K562 (cell line): Measurements from ENCODE around the gene SGMS1. TPM values are rescaled to one million over a fixed set of nuclear protein-coding genes. Genes with fewer than 3 reads are reported as not detected.

Experiments
- ATF7 ChIP-seq: fragments of 450-650 bp; IDR thresholded peaks from 2 replicates; pipeline ENCODE4 v1.7.1; 2014; ENCODE audit warnings: mild to moderate bottlenecking, moderate library complexity
- DLX4 ChIP-seq: fragments of 250-450 bp; sonication (Bioruptor Pico); IDR thresholded peaks from 2 replicates; pipeline ENCODE4 v1.6.1; 2021; ENCODE audit warnings: mild to moderate bottlenecking
- DPF2 ChIP-seq: fragments of 450-650 bp; IDR thresholded peaks from 2 replicates; pipeline ENCODE4 v1.6.1; 2016
- E2F1 ChIP-seq: sonication (generic); formaldehyde crosslinking; IDR thresholded peaks from 2 replicates; pipeline ENCODE4 v1.8.1; 2023; ENCODE audit warnings: mild to moderate bottlenecking, missing genetic modification reagents, moderate library complexity
- E2F3 ChIP-seq: fragments of 250-450 bp; sonication (Bioruptor Pico); IDR thresholded peaks from 2 replicates; pipeline ENCODE4 v1.4.0; 2020; ENCODE audit warnings: mild to moderate bottlenecking
- ELF2 ChIP-seq: fragments of 250-450 bp; sonication (Bioruptor Pico); IDR thresholded peaks from 2 replicates; pipeline ENCODE4 v1.5.0; 2021; ENCODE audit warnings: mild to moderate bottlenecking
- EP400 ChIP-seq: fragments of 450-650 bp; IDR thresholded peaks from 2 replicates; pipeline ENCODE4 v1.6.1; 2017; ENCODE audit warnings: antibody characterized with exemption, mild to moderate bottlenecking, moderate library complexity
- GTF2B ChIP-seq: IDR thresholded peaks from 2 replicates; pipeline ENCODE4 v1.6.1; 2011; ENCODE audit not compliant: insufficient read length; ENCODE audit errors: extremely low read depth
- GTF2F1 ChIP-seq: IDR thresholded peaks from 2 replicates; pipeline ENCODE4 v1.6.1; 2011; ENCODE audit warnings: low read depth, low read length, improper control_type of control experiment
- ILK ChIP-seq: fragments of 450-650 bp; IDR thresholded peaks from 2 replicates; pipeline ENCODE4 v1.6.1; 2016; ENCODE audit warnings: missing genetic modification characterization, low read depth, mild to moderate bottlenecking, missing compliant biosample characterization, moderate library complexity, borderline replicate concordance
- KLF1 ChIP-seq: fragments of 450-650 bp; IDR thresholded peaks from 2 replicates; pipeline ENCODE4 v1.6.1; 2016; ENCODE audit warnings: missing genetic modification characterization, missing compliant biosample characterization
- MCM2 ChIP-seq: fragments of 450-650 bp; IDR thresholded peaks from 2 replicates; pipeline ENCODE4 v1.6.1; 2017; ENCODE audit warnings: low read depth, mild to moderate bottlenecking
- MYNN ChIP-seq, 2 experiments: sonication (generic); formaldehyde crosslinking in 1 of 2; IDR thresholded peaks; 2 replicates each; pipeline versions ENCODE4 v1.5.0 to v1.6.1; 2016 to 2020; ENCODE audit warnings: antibody characterized with exemption in 1 of 2, missing genetic modification reagents in 1 of 2
- NFE2 ChIP-seq: IDR thresholded peaks from 2 replicates; pipeline ENCODE4 v1.6.1; 2014; ENCODE audit warnings: antibody characterized with exemption, low read depth
- PML ChIP-seq: IDR thresholded peaks from 2 replicates; pipeline ENCODE4 v1.6.1; 2012; ENCODE audit warnings: low read length, inconsistent platforms
- SUPT5H ChIP-seq: fragments of 450-650 bp; IDR thresholded peaks from 2 replicates; pipeline ENCODE4 v1.6.1; 2016
- TCFL5 ChIP-seq: fragments of 250-450 bp; sonication (Bioruptor Pico); conservative IDR thresholded peaks from 2 replicates; pipeline ENCODE4 v1.6.1; 2021; ENCODE audit warnings: mild to moderate bottlenecking, moderate library complexity, matching md5 sums
- VEZF1 ChIP-seq: fragments of 200-800 bp; sonication (Bioruptor generic); IDR thresholded peaks from 2 replicates; pipeline ENCODE4 v1.6.1; 2017; ENCODE audit warnings: missing genetic modification characterization, missing compliant biosample characterization
- YY1 ChIP-seq, 3 experiments: IDR thresholded peaks; 2 replicates each; pipeline ENCODE4 v1.6.1; 2011; ENCODE audit warnings: low read length in 2 of 3, mild to moderate bottlenecking in 2 of 3, moderate library complexity in 2 of 3, borderline replicate concordance in 1 of 3, control low read depth in 1 of 3, low read depth in 1 of 3; ENCODE audit not compliant: insufficient read depth in 3 of 3, insufficient replicate concordance in 2 of 3, control insufficient read depth in 1 of 3, insufficient read length in 1 of 3; ENCODE audit errors: extremely low read depth in 1 of 3
- ZBTB33 ChIP-seq: sonication (generic); formaldehyde crosslinking; IDR thresholded peaks from 2 replicates; pipeline ENCODE4 v1.8.1; 2023; ENCODE audit warnings: mild to moderate bottlenecking, missing genetic modification reagents
- ZNF232 ChIP-seq: sonication (generic); formaldehyde crosslinking; IDR thresholded peaks from 2 replicates; pipeline ENCODE4 v1.8.0; 2022; ENCODE audit warnings: mild to moderate bottlenecking, missing genetic modification reagents
- polyA plus RNA-seq, 8 experiments: library from polyadenylated mRNA; depleted of rRNA in 4 of 8; stranded (reverse) in 5 of 8; unstranded in 3 of 8; fragments of >200 nt; fragmentation: Nextera tagmentation in 2 of 8; fragmentation: Illumina TruSeq in 1 of 8; extraction: Ambion mirVana in 2 of 8; extraction: Trizol in 1 of 8; gene quantifications; 2 replicates each; pipeline versions ENCODE4 v1.2.1 to v1.2.3, GENCODE V29; 2011 to 2014; ENCODE audit warnings: inconsistent platforms in 1 of 8, missing spikeins in 1 of 8
- total RNA-seq, 7 experiments: library from RNA; depleted of rRNA in 6 of 7; stranded (reverse); fragments of >200 nt in 6 of 7; fragmentation: Illumina TruSeq in 2 of 7; extraction: Trizol in 2 of 7; gene quantifications; 2 replicates each; pipeline versions ENCODE4 v1.2.1 to v1.2.3, GENCODE V29; 2011 to 2021; ENCODE audit warnings: low replicate concordance in 1 of 7

SGMS1 gene
- total and polyA plus RNA-seq, 9 of the 15 experiments (the other 6 are each of a cell fraction or from before 2014, with no cell fraction given), result 22.6 to 232 (median 82.2) TPM

- no peak for TF ChIP-seq E2F1 (CRISPR knock-in tag)
- peak; percentile 48; the same call in 1 of the 2 replicates for TF ChIP-seq DPF2
- TF ChIP-seq NFE2, result peak; percentile 92
- peak; percentile 11; the same call in 1 of the 2 replicates for TF ChIP-seq ZNF232 (CRISPR knock-in tag)
- TF ChIP-seq VEZF1 (CRISPR knock-in tag), result 0 out of 2 replicates have a peak, but pooled peaks have one; percentile 30
- TF ChIP-seq ATF7, result peak; percentile 73
- TF ChIP-seq TCFL5 (CRISPR knock-in tag), result no peak
- peak; percentile 47; the same call in 1 of the 2 replicates for TF ChIP-seq EP400
- peak; percentile 88 for TF ChIP-seq KLF1 (tag)
- TF ChIP-seq PML, result 0 out of 2 replicates have a peak, but pooled peaks have one; percentile 22
- peak; percentile 36 for TF ChIP-seq GTF2B
- peak; percentile 69; the same call in 1 of the 2 replicates for TF ChIP-seq GTF2F1
- no peak for TF ChIP-seq DLX4 (CRISPR knock-in tag)
- peak in 1 of 3 experiments; percentile 27 for TF ChIP-seq YY1 (IDR thresholded peaks at IDR 0.05; ENCODE audit: borderline replicate concordance in 1 of 3, control insufficient read depth in 1 of 3, extremely low read depth in 1 of 3, insufficient read depth in 3 of 3, insufficient read length in 1 of 3, insufficient replicate concordance in 2 of 3, low read depth in 1 of 3, low read length in 2 of 3)
- TF ChIP-seq E2F3, result peak; percentile 70
- no peak for TF ChIP-seq ELF2
- TF ChIP-seq ILK (tag), result no peak
- TF ChIP-seq MCM2, result no peak
- peak; percentile 66 for TF ChIP-seq SUPT5H
- peak; percentile 28; the same call in 1 of the 2 replicates for TF ChIP-seq ZBTB33 (CRISPR knock-in tag)
- TF ChIP-seq MYNN (IDR thresholded peaks at IDR 0.05), result 0 out of 2 replicates have a peak, but pooled peaks have one; percentile 23
- TF ChIP-seq MYNN (CRISPR knock-in tag; IDR thresholded peaks at IDR 0.05), result no peak
These were observed 205.6 kb downstream of the SGMS1 start (continued) for GRCh38 chr10:50417886-50418830.
